T47D (cell line): ENCODE data around the gene SPIC.

ENCODE experiments used
- DNase-seq, 2 experiments: peaks; one replicate each; pipeline versions ENCODE4 v3.0.0 to v3.0.0-alpha.2; 2011 to 2012; ENCODE audit warnings: low read depth in 1 of 2, low spot score in 1 of 2
- JUND ChIP-seq: IDR thresholded peaks from 2 replicates; pipeline ENCODE4 v1.6.1; 2012; ENCODE audit warnings: low read depth
- in situ Hi-C: cut with HindIII; loops from 2 replicates; pipeline ENCODE4 v1.10.0; 2016; ENCODE audit warnings: low sequenced_read_pairs, low pct_unique_long_range_greater_than_20kb

The SPIC gene

DNA sequence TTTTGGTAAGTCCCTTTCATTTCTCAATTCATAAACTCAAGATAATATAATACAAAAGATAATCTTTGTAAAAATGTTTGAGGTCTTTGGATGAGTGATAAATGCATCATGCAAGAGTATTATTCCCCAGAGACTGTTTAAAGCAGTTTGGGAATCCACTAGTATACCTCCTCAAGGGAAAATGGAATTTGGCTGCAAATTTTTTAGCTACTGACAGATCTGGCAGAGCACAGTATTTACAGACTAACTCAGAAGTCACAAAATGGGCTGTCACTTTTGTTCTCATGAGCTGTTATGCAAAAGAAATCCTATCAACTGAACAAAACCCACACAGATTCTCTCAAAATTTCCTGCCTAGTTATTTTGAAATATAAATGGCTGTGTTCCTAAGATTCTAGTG lies 9.9 kb downstream of the SPIC start:
- in situ Hi-C loops, result no loop called here
- no peak for DNase-seq

DNA sequence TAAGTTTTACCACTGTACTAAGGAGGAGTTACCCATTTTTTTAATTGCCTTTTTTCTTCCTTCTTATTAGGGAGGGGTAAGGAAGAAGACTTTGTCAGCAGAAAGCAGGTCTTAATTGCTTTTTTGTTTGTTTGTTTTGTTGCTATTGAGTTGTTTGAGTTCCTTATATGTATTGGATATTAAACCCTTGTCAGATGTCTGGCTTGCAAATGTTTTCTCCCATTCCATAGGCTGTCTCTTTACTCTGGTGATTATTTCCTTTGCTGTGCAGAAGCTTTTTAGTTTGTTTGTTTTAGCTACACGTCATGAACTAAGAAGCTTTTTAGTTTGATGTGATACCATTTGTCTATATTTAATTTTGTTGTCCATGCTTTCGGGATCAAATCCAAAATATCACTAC lies 13.3 kb downstream of the SPIC start:
- in situ Hi-C loops, result no loop called here
- no peak for DNase-seq
- TF ChIP-seq JUND, result no peak

More for the DNA sequence above, 9.9 kb downstream of the SPIC start:
- TF ChIP-seq JUND, result no peak

DNA sequence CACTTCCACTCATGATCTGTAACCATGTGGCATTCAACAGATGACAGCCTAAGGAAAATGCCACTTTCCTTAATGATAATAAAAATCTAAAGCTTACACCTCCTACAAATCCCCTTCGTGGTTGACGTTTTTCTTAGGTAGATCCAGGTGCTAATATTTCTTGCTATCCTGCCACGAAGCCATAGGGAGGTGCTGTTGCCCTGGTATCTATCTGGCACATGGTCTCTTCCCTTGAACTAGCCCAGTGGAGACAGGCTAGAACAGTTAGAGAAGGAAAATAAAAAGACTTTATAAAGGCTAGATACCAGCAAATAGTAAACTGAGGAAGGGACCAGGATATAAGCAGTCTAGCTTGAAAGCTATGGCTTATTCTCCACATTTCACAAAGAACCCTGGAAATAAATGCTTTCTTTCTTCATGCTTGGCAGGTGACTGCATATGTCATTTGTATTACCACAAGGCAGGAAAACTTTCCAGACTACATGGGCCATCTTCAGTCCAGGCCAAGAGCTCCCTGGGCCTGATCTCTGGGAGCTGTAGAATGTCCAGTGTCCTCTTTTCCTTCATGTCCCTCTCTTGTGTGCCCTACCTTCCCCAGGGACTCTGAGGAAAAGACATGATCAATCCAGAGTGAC lies 15.3 kb downstream of the SPIC start:
- DNase-seq, result peak; percentile 49 to 82
- in situ Hi-C loops, result no loop called here
- TF ChIP-seq JUND, result no peak

DNA sequence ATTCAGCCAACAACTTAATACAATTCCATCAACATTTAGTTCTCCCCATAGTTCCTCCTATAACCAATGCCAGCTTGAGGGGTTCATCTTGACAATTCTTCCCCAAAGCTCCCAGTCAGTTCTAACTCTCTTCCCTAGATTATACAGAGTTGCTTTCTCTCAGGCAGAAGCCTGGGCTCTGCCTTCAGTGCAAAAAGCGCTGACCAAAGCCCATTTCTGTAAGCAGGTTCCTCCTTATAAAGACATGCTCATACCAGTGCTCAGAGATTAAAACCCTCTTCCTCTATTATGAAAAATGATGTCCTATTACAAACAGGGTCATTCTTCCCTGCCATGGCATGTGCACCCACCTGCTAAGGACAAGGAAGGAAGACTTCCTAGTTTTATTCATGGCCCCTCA lies 16.2 kb downstream of the SPIC start:
- in situ Hi-C loops, result no loop called here
- no peak for TF ChIP-seq JUND
- DNase-seq, result no peak

DNA sequence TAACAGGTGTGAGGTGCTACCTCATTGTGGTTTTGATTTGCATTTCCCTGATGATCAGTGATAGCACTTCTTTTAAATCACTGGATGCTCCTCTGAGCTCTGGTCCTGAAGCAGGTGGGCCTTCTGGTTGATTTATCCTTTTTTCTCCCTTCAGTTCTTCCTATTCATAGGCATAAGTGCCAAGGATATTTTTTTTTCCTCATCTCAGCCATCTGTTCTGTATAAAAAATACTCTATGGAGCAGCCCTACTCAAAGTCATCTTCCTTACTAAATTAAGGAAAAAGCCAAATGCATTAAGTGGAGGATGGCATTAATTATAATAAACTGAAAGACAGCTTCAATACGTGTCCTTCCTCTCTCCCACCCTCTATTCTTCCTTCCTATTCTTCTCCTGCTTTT lies 18.4 kb downstream of the SPIC start:
- in situ Hi-C loops, result no loop called here
- DNase-seq, result no peak
- TF ChIP-seq JUND, result no peak

DNA sequence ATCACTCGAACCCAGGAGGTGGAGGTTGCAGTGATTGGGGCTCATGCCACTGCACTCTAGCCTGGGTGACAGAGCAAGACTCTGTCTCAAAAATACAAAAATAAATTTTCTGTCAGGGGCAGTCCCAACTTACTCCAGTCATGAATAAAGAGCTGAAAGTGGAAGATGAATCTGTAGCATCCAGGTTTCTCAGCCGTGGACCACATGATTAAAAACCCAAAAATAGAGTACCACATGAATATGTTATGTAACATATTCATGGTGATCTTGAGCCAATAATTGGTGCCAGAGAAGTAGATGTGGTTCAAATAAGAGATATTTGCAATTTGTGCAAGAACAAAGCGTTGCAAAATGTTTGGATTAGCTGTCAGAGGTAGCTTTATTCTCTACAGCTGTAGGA lies 23.1 kb downstream of the SPIC start:
- no peak for DNase-seq
- in situ Hi-C loops, result no loop called here
- TF ChIP-seq JUND, result no peak

DNA sequence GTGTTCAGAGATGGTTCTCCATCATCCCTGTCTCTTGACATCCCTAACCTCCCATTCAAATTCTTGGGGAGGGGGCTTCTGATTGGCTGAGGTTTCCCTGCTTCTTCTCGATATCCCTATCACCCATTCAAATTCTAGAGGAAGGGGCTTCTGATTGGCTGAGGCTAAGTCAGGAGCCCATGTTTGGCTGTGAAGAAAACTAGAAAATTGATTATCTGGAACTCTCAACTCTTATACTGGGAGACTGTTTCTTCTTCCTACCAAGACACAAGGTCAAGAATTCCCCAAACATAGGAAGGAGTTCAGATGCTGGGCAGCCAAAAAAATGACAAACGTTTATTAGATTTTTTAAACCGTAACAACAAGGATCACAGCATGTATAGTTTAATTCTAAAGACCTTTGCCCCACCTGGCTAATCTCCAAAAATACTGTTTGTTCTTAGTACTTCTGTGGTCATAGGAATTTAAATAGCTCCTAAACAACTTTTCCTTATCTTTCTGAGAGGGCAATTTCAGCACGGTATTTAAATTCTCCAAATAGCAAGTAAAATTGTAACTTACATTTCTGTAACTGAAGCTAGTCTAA lies 26.4 kb downstream of the SPIC start:
- DNase-seq, result peak in 1 of 2 experiments; percentile 30
- in situ Hi-C loops, result no loop called here
- TF ChIP-seq JUND, result no peak

DNA sequence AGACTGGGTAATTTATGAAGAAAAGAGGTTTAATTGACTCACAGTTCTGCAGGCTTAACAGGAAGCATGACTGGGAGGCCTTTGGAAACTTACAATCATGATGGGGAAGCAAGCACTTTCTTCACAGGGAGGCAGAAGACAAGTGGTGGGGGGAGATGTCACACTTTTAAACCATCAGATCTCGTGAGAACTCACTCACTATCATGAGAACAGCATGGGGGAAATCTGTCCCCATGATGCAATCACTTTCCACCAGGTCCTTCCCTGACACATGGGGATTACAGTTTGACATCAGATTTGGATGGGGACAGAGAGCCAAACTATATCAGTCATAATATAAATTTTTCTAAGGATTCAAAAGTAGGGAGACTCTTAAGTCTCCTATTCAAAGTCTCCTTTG lies 46.0 kb downstream of the SPIC start:
- no peak for DNase-seq
- in situ Hi-C loops, result no loop called here
- no peak for TF ChIP-seq JUND

DNA sequence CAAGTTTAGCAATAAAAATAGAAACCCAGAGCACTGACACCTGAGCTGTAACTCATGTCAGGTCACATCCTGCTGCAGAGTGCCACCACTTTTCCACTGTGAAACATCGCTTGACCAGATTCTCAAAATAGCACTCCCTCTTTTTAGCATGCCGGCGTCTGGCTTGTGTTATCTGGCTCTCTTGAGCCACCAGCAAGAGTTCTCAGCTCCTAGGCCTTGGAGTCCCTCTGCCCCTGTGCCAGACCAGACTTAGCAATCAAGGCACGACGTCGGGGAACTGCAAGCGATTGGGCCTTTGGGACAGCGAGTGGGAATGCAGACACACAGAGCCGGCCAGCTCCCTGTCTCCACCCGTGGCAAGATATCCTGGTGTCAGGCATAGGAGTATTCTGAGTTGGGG lies 52.5 kb downstream of the SPIC start:
- in situ Hi-C loops, result no loop called here
- no peak for DNase-seq
- no peak for TF ChIP-seq JUND

DNA sequence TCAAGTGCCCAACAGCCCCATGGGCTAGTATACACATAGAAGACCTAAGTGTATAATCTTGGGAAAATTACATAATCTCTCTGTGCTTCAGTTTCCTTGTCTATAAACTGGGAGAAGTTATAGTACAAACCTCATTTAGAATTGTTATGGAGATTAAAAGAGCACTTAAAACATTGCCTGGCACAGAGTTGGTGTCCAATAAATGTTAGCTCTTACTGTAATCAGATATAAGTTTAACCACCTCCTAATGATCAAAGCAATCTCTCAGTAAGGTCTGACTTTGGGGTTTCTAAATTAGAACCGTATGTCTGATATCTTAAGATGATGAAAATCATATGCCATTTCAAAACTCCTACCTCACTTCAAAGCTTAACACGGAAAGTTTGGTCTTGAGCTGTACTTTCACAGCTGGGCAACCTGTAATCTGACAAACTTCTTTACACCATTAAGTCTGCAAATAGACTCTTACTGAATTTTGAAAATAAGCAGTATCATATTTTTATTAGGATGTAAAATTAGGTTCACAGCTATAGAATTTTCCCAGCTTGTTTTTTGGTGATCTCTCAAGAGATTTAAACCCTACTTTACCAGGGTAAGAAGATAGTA lies 61.0 kb downstream of the SPIC start:
- in situ Hi-C loops, result no loop called here
- no peak for TF ChIP-seq JUND
- no peak for DNase-seq
